GM19240 (cell line): ENCODE measurements around the gene TEX51.

ENCODE experiments used
- DNase-seq: peaks from one replicate; pipeline ENCODE4 v3.0.0; 2011; ENCODE audit warnings: low spot score; ENCODE audit not compliant: insufficient read length

The TEX51 gene

GRCh38 chr2:126878601-126879000, 20.1 kb upstream of the TEX51 start:
- no peak for DNase-seq

GRCh38 chr2:126879348-126880298, 19.1 kb upstream of the TEX51 start:
- no peak for DNase-seq

GRCh38 chr2:126880324-126880723, 18.4 kb upstream of the TEX51 start:
- no peak for DNase-seq

GRCh38 chr2:126880817-126881216, 17.9 kb upstream of the TEX51 start:
- DNase-seq: no peak

- no peak for DNase-seq
Observed at GRCh38 chr2:126881591-126881990, 17.1 kb upstream of the TEX51 start.

GRCh38 chr2:126882181-126882580, 16.5 kb upstream of the TEX51 start:
- no peak for DNase-seq

- DNase-seq: no peak
Observed at GRCh38 chr2:126882736-126883665, 15.7 kb upstream of the TEX51 start.

GRCh38 chr2:126883666-126884040, 15.0 kb upstream of the TEX51 start:
- DNase-seq: no peak

GRCh38 chr2:126884861-126885750, 13.6 kb upstream of the TEX51 start:
- no peak for DNase-seq

- DNase-seq: no peak
Observed at GRCh38 chr2:126885751-126886210, 12.9 kb upstream of the TEX51 start.

- peak; percentile 59 for DNase-seq
Observed at GRCh38 chr2:126886211-126886915, 12.3 kb upstream of the TEX51 start.

- no peak for DNase-seq
Observed at GRCh38 chr2:126886916-126887280, 11.8 kb upstream of the TEX51 start.

- DNase-seq: no peak
Observed at GRCh38 chr2:126887506-126887905, 11.2 kb upstream of the TEX51 start.

- no peak for DNase-seq
Observed at GRCh38 chr2:126888046-126888445, 10.6 kb upstream of the TEX51 start.

GRCh38 chr2:126889071-126889470, 9.6 kb upstream of the TEX51 start:
- DNase-seq: no peak

GRCh38 chr2:126889496-126890135, 9.1 kb upstream of the TEX51 start:
- no peak for DNase-seq

- no peak for DNase-seq
Observed at GRCh38 chr2:126890136-126890510, 8.6 kb upstream of the TEX51 start.

GRCh38 chr2:126890551-126891450, 7.9 kb upstream of the TEX51 start:
- DNase-seq: no peak
